ENCODE data around the gene CSK.

DNA sequence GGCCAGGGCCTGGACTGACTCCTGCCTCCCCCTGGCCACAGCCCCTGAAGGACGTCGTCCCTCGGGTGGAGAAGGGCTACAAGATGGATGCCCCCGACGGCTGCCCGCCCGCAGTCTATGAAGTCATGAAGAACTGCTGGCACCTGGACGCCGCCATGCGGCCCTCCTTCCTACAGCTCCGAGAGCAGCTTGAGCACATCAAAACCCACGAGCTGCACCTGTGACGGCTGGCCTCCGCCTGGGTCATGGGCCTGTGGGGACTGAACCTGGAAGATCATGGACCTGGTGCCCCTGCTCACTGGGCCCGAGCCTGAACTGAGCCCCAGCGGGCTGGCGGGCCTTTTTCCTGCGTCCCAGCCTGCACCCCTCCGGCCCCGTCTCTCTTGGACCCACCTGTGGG lies 20.4 kb downstream of the CSK start:
- TF ChIP-seq POLR2A (IDR thresholded peaks at IDR 0.05) (no peak), CTCF (IDR thresholded peaks at IDR 0.05) (no peak), EP300 (IDR thresholded peaks at IDR 0.05) (no peak)
